Spleen (tissue), 11 donors: ENCODE data around the gene TRUB1. TPM values are rescaled to one million over a fixed set of nuclear protein-coding genes. Genes with fewer than 3 reads are reported as not detected.

ENCODE experiments used
- DNase-seq: peaks from one replicate; pipeline ENCODE4 v3.0.0-alpha.2; 2020
- H3K27ac ChIP-seq, 8 donors: fragments of 200-600 bp; sonication (generic) in 7 of 8; 1 replicate in 4 of 8; 2 replicates in 4 of 8; pipeline versions ENCODE4 v1.5.0 to v1.8.0; 2016 to 2021; ENCODE audit warnings: inconsistent platforms in 4 of 8, mild to moderate bottlenecking in 4 of 8, moderate library complexity in 1 of 8
- H3K27me3 ChIP-seq, 7 donors: fragments of 200-600 bp; sonication (generic) in 6 of 7; replicated peaks in 1 of 7; 1 replicate in 4 of 7; 2 replicates in 3 of 7; pipeline versions ENCODE4 v1.5.0 to v1.8.0; 2016 to 2021; ENCODE audit warnings: inconsistent platforms in 3 of 7, mild to moderate bottlenecking in 1 of 7
- H3K36me3 ChIP-seq, 6 donors: fragments of 200-600 bp; sonication (generic) in 5 of 6; 1 replicate in 4 of 6; 2 replicates in 2 of 6; pipeline versions ENCODE4 v1.5.0 to v1.8.0; 2016 to 2021; ENCODE audit warnings: inconsistent platforms in 2 of 6
- H3K4me1 ChIP-seq, 6 donors: fragments of 200-600 bp; sonication (generic) in 5 of 6; 1 replicate in 3 of 6; 2 replicates in 3 of 6; pipeline versions ENCODE4 v1.5.0 to v1.8.0; 2016 to 2021; ENCODE audit warnings: inconsistent platforms in 3 of 6
- H3K4me3 ChIP-seq, 8 donors: fragments of 200-600 bp; sonication (generic) in 7 of 8; 1 replicate in 4 of 8; 2 replicates in 4 of 8; pipeline versions ENCODE4 v1.5.0 to v1.8.0; 2016 to 2021; ENCODE audit warnings: inconsistent platforms in 4 of 8, mild to moderate bottlenecking in 4 of 8, moderate library complexity in 2 of 8
- H3K9me3 ChIP-seq, 8 donors: fragments of 200-600 bp; sonication (generic) in 7 of 8; 1 replicate in 4 of 8; 2 replicates in 4 of 8; pipeline versions ENCODE4 v1.5.0 to v1.8.0; 2016 to 2021; ENCODE audit warnings: inconsistent platforms in 4 of 8
- CTCF ChIP-seq, 11 experiments: fragments of 200-600 bp in 7 of 11; fragments of 450-650 bp in 4 of 11; sonication (generic) in 4 of 11; IDR thresholded peaks in 8 of 11; conservative IDR thresholded peaks in 3 of 11; 1 replicate in 7 of 11; 2 replicates in 4 of 11; pipeline versions ENCODE4 v1.4.0 to v1.8.0; 2016 to 2021; ENCODE audit warnings: antibody characterized with exemption in 11 of 11, inconsistent platforms in 4 of 11, mild to moderate bottlenecking in 1 of 11
- POLR2A ChIP-seq, 3 donors: fragments of 450-650 bp; IDR thresholded peaks; one replicate each; pipeline ENCODE4 v1.5.1; 2017; ENCODE audit warnings: antibody characterized with exemption in 3 of 3, mild to moderate bottlenecking in 1 of 3
- POLR2AphosphoS5 ChIP-seq, 3 donors: sonication (generic); formaldehyde crosslinking; IDR thresholded peaks; one replicate each; pipeline ENCODE4 v1.5.1; 2017; ENCODE audit warnings: antibody characterized with exemption in 3 of 3
- WGBS, 5 donors: extraction: QIAGEN DNeasy Blood & Tissue Kit in 3 of 5; methylation state at CpG; one replicate each; pipeline versions ENCODE4 v1.1.5 to v1.1.7; 2013 to 2018; 5-methylcytosine and 5-hydroxymethylcytosine counted together
- intact Hi-C: fragments of 100-400 bp; cut with DNase I; formaldehyde crosslinking; loops from one replicate; pipeline ENCODE4 v1.15.0; 2023; ENCODE audit warnings: low total_unique reads
- polyA plus RNA-seq, 3 donors: library from polyadenylated mRNA; stranded (reverse); fragments of 200-250 nt; gene quantifications; one replicate each; pipeline ENCODE4 v1.2.1, GENCODE V29; 2013
- total RNA-seq, 7 donors: library from RNA; depleted of rRNA in 3 of 7; stranded (reverse); fragments of >200 nt in 3 of 7; fragmentation: NEBNext Ultra II Directional in 4 of 7; extraction: Animal tissue kit (Norgen Biotek cat#: 25700) in 4 of 7; gene quantifications; one replicate each; pipeline versions ENCODE4 v1.1.0 to v1.2.1, GENCODE V29; 2016 to 2021
- donor health status: healthy with polysubstance abuse.
- donor health status: DM: no; HTN: no; CAD: no; lungs with moderate emphysema.
- donor health status: DM: no; HTN: no; CAD: no.
- donor health status: Bipolar disorder and iron deficiency.
- donor health status: healthy.
- donor health status: DM: no; HTN: no; CAD: no.
- donor health status: DM: yes; HTN: yes; CAD: no.

The TRUB1 gene
- total and polyA plus RNA-seq, 10 donors: 4.8 to 22.8 (median 12.8) TPM

GRCh38 chr10:114905450-114905849 lies 32.5 kb upstream of the TRUB1 start:
- intact Hi-C loops: no loop called here
- no peaks in the 10 kb centered on the region for H3K4me1 ChIP-seq
- H3K27ac ChIP-seq: no peak overlapping the region
- TF ChIP-seq POLR2A (IDR thresholded peaks at IDR 0.05) (no peak), CTCF (IDR thresholded peaks at IDR 0.05 in 8 of 11, conservative IDR thresholded peaks at IDR 0.05 in 3 of 11) (no peak), POLR2AphosphoS5 (IDR thresholded peaks at IDR 0.05) (no peak)
- no peaks in the 10 kb centered on the region for H3K36me3 ChIP-seq
- no peak overlapping the region for H3K4me3 ChIP-seq
- H3K9me3 ChIP-seq: no peaks in the 10 kb centered on the region
- DNase-seq: no peak
- peaks cover 0 to 3% (median 0%) of the 10 kb centered on the region in 7 donors for H3K27me3 ChIP-seq

DNA sequence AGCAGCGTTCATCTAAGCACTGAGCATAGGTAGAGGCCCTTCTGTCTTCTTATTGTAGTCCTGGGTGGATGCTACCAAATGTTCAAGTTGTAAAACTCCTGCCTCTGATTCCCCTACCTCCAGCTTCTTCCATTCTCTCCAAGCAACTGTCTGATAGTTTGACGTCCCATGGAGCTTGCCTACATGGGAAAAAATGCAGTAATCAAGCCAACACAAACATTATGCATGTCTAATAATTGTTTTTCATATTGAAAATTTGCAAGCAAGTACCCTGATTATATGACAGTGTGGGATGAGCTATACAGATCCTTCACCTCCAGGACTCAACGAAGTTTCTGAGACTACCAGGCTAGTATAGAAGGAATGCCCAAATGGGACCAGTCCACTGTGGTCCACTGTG lies 31.0 kb upstream of the TRUB1 start:
- peaks cover 0 to 3% (median 0%) of the 10 kb centered on the region in 7 donors for H3K27me3 ChIP-seq
- H3K4me3 ChIP-seq: no peak overlapping the region
- 65 to 82% (median 74%) methylated on average over 3 of the region's 3 CpGs for WGBS, 5 donors
- no peak for DNase-seq
- H3K9me3 ChIP-seq: no peaks in the 10 kb centered on the region
- TF ChIP-seq CTCF (IDR thresholded peaks at IDR 0.05 in 8 of 11, conservative IDR thresholded peaks at IDR 0.05 in 3 of 11) (no peak), POLR2AphosphoS5 (IDR thresholded peaks at IDR 0.05) (no peak), POLR2A (IDR thresholded peaks at IDR 0.05) (no peak)
- H3K4me1 ChIP-seq: peaks cover 0 to 6% (median 0%) of the 10 kb centered on the region in 6 donors
- intact Hi-C loops: no loop called here
- H3K36me3 ChIP-seq: no peaks in the 10 kb centered on the region
- no peak overlapping the region for H3K27ac ChIP-seq

- intact Hi-C loops: no loop called here
- DNase-seq: no peak
- peaks cover 0 to 11% (median 0%) of the 10 kb centered on the region in 6 donors for H3K4me1 ChIP-seq
- TF ChIP-seq CTCF (IDR thresholded peaks at IDR 0.05 in 8 of 11, conservative IDR thresholded peaks at IDR 0.05 in 3 of 11): no peak
- no peak for TF ChIP-seq POLR2A (IDR thresholded peaks at IDR 0.05)
- no peak for TF ChIP-seq POLR2AphosphoS5 (IDR thresholded peaks at IDR 0.05)
- no peak overlapping the region for H3K27ac ChIP-seq
- peaks cover 0 to 3% (median 0%) of the 10 kb centered on the region in 7 donors for H3K27me3 ChIP-seq
- 95 to 97% (median 96%) methylated on average over 5 of the region's 5 CpGs for WGBS, 5 donors
- H3K4me3 ChIP-seq: no peak overlapping the region
- no peaks in the 10 kb centered on the region for H3K9me3 ChIP-seq
- H3K36me3 ChIP-seq: no peaks in the 10 kb centered on the region
Measured at GRCh38 chr10:114908896-114909295, 29.1 kb upstream of the TRUB1 start.

DNA sequence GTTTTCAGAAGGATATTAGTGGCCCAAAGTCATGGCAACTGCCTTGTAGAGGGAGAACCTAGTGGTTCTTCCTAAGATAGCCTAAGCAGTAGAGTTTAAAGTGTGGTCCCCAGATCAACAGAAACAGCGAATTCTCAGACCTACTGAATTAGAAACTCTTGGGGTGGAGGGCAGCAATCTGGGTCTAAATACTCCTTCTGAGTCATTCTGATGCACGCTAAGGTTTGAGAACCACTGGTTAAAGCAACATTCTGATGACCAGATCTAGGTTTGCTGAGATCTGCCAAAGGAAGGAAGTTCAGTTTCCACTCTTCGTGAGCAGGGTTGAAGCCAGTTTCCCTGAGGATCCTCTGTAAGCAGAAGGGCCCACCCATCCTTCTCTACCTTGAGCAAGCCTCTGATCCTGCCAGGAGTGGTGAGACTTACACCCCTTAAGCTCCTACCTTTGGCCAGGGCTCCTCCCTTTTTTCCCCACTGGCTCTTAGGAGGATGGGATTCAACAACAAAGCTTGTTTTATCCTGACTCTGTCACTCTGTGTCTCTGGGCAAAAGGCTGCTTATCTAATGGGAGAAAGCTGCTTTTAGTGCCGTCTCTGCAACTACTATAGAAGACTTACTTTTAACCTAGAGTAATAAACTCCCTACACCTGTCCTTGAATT lies 26.8 kb upstream of the TRUB1 start:
- TF ChIP-seq POLR2AphosphoS5 (IDR thresholded peaks at IDR 0.05): no peak
- no peak for TF ChIP-seq POLR2A (IDR thresholded peaks at IDR 0.05)
- TF ChIP-seq CTCF (IDR thresholded peaks at IDR 0.05 in 8 of 11, conservative IDR thresholded peaks at IDR 0.05 in 3 of 11): no peak
- 54 to 72% (median 64%) methylated on average over 4 of the region's 4 CpGs for whole genome bisulfite sequencing, 5 donors
- Histone ChIP-seq H3K27me3 (no peaks in the 10 kb centered on the region), H3K36me3 (no peaks in the 10 kb centered on the region), H3K4me3 (no peak overlapping the region), H3K4me1 (peaks cover 0 to 11% (median 0%) of the 10 kb centered on the region in 6 donors), H3K27ac (peak overlapping the region in 6 of 8 donors; percentile 15 to 73 (median 48)), H3K9me3 (no peaks in the 10 kb centered on the region)
- intact Hi-C loops: no loop called here
- no peak for DNase-seq
